NT2/D1 (cell line): ENCODE results near the gene SELENOH.

ENCODE experiments used
- DNase-seq: peaks from one replicate; pipeline ENCODE4 v3.0.0-alpha.2; 2011; ENCODE audit warnings: low read depth, low spot score
- H3K27me3 ChIP-seq: 2 replicates; pipeline ENCODE4 v1.6.0; 2011; ENCODE audit warnings: mild to moderate bottlenecking; ENCODE audit not compliant: insufficient read length, insufficient read depth
- H3K36me3 ChIP-seq: 2 replicates; pipeline ENCODE4 v1.6.1; 2011; ENCODE audit warnings: mild to moderate bottlenecking, low read length, mixed read lengths; ENCODE audit not compliant: insufficient read depth, insufficient read length
- H3K4me1 ChIP-seq: 2 replicates; pipeline ENCODE4 v1.5.1; 2011; ENCODE audit not compliant: insufficient read depth, insufficient read length
- H3K4me3 ChIP-seq: 2 replicates; pipeline ENCODE4 v1.5.1; 2011; ENCODE audit warnings: low read depth; ENCODE audit not compliant: insufficient read length
- H3K9ac ChIP-seq: 2 replicates; pipeline ENCODE4 v1.6.0; 2011; ENCODE audit warnings: low read depth; ENCODE audit not compliant: insufficient read length
- H3K9me3 ChIP-seq: 2 replicates; pipeline ENCODE4 v1.5.1; 2011; ENCODE audit warnings: mild to moderate bottlenecking, low read length; ENCODE audit not compliant: insufficient read depth
- SUZ12 ChIP-seq: IDR thresholded peaks from 2 replicates; pipeline ENCODE4 v1.6.1; 2011; ENCODE audit not compliant: insufficient read length, insufficient read depth; ENCODE audit errors: extremely low read depth
- YY1 ChIP-seq: IDR thresholded peaks from 2 replicates; pipeline ENCODE4 v1.6.1; 2011; ENCODE audit not compliant: insufficient read length, insufficient read depth
- ZNF274 ChIP-seq: IDR thresholded peaks from 2 replicates; pipeline ENCODE4 v1.6.1; 2011; ENCODE audit warnings: mild to moderate bottlenecking, low read depth, low read length

SELENOH gene

GRCh38 chr11:57786436-57786835 is 45.1 kb downstream of the SELENOH start:
- H3K36me3 ChIP-seq, result peaks cover 20% of the 10 kb centered on the region
- no peaks in the 10 kb centered on the region for H3K9me3 ChIP-seq
- H3K27me3 ChIP-seq, result no peaks in the 10 kb centered on the region
- no peak overlapping the region for H3K4me3 ChIP-seq
- H3K9ac ChIP-seq, result no peak overlapping the region
- H3K4me1 ChIP-seq, result peaks cover 3% of the 10 kb centered on the region
- DNase-seq, result no peak
- no peak for TF ChIP-seq SUZ12
- TF ChIP-seq YY1, result no peak
- no peak for TF ChIP-seq ZNF274

- DNase-seq, result no peak
- Histone ChIP-seq H3K36me3 (peaks cover 26% of the 10 kb centered on the region), H3K4me3 (no peak overlapping the region), H3K9ac (no peak overlapping the region), H3K27me3 (no peaks in the 10 kb centered on the region), H3K9me3 (no peaks in the 10 kb centered on the region), H3K4me1 (peaks cover 2% of the 10 kb centered on the region)
- TF ChIP-seq SUZ12, result no peak
- no peak for TF ChIP-seq YY1
- no peak for TF ChIP-seq ZNF274
These were observed 45.8 kb downstream of the SELENOH start for GRCh38 chr11:57787006-57787604.

GRCh38 chr11:57787920-57788702 is 46.8 kb downstream of the SELENOH start:
- TF ChIP-seq SUZ12 (no peak), YY1 (no peak), ZNF274 (no peak)
- H3K27me3 ChIP-seq, result no peaks in the 10 kb centered on the region
- peaks cover 22% of the 10 kb centered on the region for H3K36me3 ChIP-seq
- peaks cover 2% of the 10 kb centered on the region for H3K4me1 ChIP-seq
- no peak overlapping the region for H3K9ac ChIP-seq
- H3K9me3 ChIP-seq, result no peaks in the 10 kb centered on the region
- peak; percentile 66 for DNase-seq
- no peak overlapping the region for H3K4me3 ChIP-seq

GRCh38 chr11:57788703-57789088 is 47.4 kb downstream of the SELENOH start:
- no peak for DNase-seq
- Histone ChIP-seq H3K9me3 (no peaks in the 10 kb centered on the region), H3K4me3 (no peak overlapping the region), H3K27me3 (no peaks in the 10 kb centered on the region), H3K4me1 (peaks cover 2% of the 10 kb centered on the region), H3K36me3 (peaks cover 28% of the 10 kb centered on the region), H3K9ac (no peak overlapping the region)
- TF ChIP-seq SUZ12, result no peak
- TF ChIP-seq YY1, result no peak
- TF ChIP-seq ZNF274, result no peak

DNA sequence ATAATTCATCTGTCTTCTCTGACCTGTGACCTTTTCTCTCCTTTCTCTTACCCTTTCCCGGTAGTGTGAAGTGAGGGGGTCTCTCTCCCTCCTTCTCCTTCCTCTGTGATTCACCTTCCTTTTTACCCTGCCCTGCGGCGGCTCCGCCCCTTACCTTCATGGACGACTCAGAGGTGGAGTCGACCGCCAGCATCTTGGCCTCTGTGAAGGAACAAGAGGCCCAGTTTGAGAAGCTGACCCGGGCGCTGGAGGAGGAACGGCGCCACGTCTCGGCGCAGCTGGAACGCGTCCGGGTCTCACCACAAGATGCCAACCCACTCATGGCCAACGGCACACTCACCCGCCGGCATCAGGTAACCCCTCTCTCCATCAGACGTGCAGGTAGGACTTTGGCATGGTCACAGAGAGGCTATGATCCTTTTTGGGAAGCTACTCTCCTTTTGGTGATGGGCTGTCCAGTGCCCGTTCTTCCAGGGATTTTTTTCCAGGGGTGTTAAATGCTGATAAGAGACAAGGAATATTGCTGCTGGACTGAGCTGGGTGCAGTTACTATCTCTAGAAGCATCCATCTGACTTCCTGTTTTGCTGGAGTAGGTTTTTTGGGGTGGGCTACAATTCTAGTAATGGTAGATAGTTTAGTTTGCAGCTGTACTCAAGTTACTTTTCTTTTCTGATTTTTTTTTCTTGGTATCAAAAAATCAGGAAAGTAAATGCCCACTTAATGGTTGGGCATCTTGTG is 50.2 kb downstream of the SELENOH start:
- Histone ChIP-seq H3K27me3 (no peaks in the 10 kb centered on the region), H3K9me3 (no peaks in the 10 kb centered on the region), H3K4me1 (peaks cover 2% of the 10 kb centered on the region), H3K9ac (no peak overlapping the region), H3K4me3 (no peak overlapping the region), H3K36me3 (peaks cover 48% of the 10 kb centered on the region)
- no peak for DNase-seq
- TF ChIP-seq ZNF274 (no peak), SUZ12 (no peak), YY1 (no peak)

DNA sequence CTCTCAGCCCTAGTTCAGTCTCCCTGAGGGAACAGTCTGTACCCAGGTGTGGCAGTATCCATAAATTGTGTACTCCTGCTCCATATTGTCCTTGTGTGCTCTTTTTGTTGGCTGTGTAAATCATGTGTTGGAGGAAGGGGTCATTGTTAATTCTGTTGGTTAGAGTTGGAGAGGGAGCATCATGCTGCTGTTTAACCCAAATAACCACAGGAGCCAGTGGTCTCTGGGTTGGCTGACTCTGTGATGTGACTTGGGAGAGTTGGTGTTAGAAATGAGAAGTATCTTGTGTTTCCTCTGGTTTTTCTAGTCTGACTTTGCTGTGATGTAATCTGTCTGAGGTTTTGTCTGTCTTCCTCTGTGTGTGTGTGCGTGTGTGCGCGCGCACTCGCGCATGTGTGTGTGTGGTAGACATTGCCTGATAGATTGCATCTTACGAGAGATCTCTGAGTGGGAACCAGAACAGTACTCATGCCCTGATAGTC is 50.8 kb downstream of the SELENOH start:
- Histone ChIP-seq H3K4me3 (no peak overlapping the region), H3K27me3 (no peaks in the 10 kb centered on the region), H3K4me1 (peaks cover 2% of the 10 kb centered on the region), H3K36me3 (peaks cover 55% of the 10 kb centered on the region), H3K9ac (no peak overlapping the region), H3K9me3 (no peaks in the 10 kb centered on the region)
- TF ChIP-seq SUZ12 (no peak), ZNF274 (no peak), YY1 (no peak)
- no peak for DNase-seq

DNA sequence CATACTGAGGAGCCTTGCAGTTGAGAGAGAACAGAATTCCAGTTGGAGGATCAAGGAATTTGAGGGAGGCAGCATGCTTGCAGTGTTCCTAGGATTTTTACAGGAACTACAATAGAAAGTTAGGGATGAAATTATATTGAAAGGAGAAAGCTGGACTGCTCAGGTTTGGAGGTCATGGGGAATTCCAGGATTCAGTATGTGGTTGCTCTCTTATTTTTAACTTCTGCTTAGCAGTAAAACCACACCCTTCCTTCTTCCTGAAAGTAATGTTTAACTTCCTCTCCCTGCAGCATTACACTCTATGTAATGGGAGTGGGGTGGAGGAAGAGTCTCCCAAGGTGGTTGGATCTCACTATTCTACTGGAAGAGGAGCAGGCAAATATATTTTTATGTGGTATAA is 51.6 kb downstream of the SELENOH start:
- DNase-seq, result no peak
- Histone ChIP-seq H3K4me1 (peaks cover 2% of the 10 kb centered on the region), H3K4me3 (no peak overlapping the region), H3K9ac (no peak overlapping the region), H3K36me3 (peaks cover 58% of the 10 kb centered on the region), H3K27me3 (no peaks in the 10 kb centered on the region), H3K9me3 (no peaks in the 10 kb centered on the region)
- TF ChIP-seq SUZ12, result no peak
- TF ChIP-seq YY1, result no peak
- TF ChIP-seq ZNF274, result no peak
